ENCODE measurements around the gene SLC19A1.

SLC19A1 gene

GRCh38 chr21:45488931-45489721 lies 53.1 kb downstream of the SLC19A1 start:
- DNase-seq = no peak

GRCh38 chr21:45487891-45488600 lies 54.2 kb downstream of the SLC19A1 start:
- DNase-seq = no peak

- no peak for DNase-seq
Observed at GRCh38 chr21:45487161-45487806, 55.0 kb downstream of the SLC19A1 start.

DNA sequence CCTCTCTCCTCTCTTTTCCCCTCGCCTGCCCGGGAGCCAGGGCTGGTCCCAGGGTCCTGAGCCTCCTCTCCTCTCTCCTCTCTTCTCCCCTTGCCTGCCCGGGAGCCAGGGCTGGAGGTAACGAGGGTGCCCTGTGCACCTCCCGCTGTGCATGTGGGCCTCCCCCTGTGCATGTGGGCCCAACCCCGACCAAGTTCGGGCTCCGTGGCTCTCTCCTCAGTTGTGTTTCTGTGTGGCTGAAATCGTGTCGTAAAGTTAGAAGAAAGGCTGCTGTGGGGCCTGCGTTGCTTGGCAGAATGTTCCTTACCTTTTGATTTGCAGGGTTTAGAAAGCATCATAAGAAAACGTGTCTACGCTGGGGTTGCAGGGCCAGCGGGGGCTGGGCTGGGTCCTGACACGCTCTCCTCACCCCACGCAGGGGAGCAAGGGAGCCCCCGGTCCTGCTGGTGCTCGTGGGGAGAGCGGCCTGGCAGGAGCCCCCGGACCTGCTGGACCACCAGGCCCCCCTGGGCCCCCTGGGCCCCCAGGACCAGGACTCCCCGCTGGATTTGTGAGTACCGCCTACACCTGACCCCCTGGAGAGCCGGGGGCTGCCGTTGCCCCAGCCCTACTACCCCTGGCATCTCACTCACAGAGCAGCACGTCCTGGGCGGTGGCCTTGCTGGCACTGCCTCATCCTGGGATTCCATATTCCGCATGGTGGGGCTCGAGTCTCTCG lies 55.6 kb downstream of the SLC19A1 start:
- no peak for DNase-seq

GRCh38 chr21:45485686-45486442 lies 56.4 kb downstream of the SLC19A1 start:
- no peak for DNase-seq

GRCh38 chr21:45484318-45484717 lies 57.9 kb downstream of the SLC19A1 start:
- no peak for DNase-seq

DNA sequence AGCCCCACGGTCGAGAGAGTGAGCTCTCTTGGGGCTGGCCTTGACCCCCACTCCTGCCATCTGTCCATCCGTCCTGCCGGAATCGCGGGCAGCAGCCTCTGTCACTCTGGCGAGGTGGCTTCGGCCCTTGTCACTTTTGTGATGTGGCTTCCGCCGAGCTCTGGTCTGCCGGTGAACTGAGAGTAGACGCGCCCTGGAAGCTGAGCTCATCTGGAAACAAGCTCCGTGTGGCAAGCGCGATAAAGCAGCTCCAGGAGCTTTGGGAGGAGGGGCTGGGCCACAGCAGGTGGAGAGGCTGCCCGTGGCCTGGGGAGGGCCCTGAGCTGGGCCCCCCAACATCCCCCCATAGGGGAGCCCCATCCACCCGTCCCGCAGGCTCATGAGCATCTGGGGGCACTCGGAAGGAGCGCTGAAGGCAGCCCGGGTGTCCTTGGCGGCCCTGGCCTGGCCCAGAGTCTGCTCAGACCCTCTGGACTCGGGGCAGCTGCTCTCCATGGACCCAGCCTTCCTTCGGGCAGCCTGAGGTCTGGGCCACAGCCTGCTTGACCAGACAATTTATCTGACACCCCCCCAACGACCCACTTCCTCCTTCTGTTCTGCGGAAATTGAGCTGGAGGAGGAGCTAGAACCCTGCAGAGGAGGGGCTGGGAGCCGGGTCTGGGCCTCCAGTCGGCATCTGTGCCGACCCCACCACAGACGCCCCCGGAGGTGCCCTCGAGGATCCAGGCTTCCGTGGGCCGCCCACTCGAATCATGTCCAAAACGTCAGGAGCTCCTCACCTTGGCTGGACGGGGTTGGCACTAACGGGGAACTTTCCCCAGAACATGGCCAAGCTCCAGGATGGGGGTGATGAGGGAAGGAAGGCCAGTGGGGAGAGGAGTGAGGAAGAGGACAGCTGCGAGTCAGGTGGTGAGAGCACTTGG lies 59.1 kb downstream of the SLC19A1 start:
- peak; percentile 60 for DNase-seq

DNA sequence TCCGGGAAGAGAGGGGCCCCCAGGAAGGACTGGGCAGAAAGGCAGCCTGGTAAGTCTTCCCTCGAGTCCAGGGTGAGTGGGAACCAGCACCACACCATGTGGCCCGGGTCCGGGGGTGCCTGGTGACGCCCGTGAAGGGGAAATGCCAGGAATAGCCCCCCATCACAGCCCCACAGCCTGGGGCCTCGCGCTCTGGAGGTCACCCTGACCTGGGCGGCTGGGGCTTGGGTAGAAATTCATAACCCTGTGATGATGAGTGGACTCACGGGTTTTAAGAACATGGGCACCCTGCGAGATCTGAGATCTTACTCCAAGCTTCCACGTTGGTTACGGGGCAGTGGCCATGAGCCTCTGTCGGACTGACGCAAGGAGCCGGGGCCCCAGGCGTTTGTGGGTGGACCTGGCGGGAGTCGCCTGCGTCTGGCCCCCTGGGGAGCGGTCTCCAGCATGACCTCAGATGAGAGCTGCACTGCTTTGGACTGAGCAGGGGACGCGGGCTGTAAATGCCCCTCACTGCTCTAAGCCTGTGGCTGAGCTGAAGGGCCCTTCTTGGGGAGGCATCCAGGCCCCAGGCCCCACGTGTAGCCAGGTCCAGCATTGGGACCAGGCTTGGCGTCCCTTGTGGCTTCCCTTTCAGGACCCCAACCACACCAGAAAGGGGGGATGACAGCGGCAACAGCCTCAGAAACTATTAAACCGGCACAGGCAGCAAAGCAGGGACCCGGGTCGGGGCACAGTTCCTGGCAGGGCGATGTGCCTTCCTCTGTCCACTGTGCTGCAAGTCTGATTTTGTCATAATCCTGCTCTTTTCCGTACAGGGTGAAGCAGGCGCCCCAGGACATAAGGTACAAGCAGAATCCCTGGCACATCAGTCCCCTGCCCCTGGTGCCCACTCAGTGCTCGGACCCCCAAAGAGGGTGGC lies 60.0 kb downstream of the SLC19A1 start:
- DNase-seq = no peak

DNA sequence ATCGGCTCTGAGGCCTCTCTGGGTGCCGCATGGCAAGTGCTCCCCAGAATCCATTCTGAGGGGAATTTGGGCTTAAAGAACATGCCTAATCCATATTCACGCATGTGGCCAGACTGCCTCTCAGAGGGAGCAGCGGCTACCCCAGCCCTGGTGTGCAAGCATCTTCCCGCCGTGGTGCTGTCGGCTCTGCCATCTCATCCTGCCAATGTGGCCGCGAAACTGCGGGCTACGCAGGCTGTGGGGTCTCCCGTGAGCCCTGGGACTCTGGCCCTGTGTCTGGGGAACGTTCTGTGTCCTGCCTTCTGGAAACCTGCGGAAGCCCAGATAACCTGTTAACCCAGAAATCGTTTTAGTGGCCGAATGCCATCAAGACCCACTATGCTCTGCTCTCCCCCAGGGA lies 60.7 kb downstream of the SLC19A1 start:
- no peak for DNase-seq

DNA sequence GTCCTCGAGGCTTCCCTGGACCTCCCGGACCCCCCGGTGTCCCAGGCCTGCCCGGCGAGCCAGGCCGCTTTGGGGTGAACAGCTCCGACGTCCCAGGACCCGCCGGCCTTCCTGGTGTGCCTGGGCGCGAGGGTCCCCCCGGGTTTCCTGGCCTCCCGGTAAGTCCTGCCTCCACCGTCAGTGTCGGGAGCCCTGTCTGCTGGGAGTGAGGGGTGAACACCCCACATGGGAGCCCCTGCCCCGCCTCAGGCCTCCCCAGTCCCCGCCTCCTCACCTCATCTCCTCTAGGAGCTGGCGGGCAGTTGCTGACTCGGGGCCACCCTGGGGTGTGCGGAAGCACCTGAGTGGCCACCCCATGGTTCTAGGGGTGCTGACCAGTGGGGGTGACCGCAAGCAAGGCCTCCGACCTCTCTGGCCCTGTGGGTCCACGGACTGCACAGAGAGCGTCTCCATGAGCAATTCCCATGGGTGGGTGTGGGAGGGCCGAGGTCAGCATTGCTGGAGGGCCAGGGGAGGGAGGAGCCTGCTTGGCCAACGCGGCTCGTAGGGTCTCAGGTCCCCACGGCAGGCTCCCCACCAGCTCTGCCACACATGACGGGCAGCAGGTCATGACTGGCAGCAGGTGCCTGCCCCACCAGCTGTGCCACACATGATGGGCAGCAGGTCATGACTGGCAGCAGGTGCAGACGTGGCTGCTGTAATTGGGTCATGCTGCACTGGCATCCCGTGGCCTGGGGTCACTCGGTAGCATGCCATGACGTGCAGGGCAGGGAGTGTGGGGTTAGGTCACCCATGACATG lies 61.3 kb downstream of the SLC19A1 start:
- no peak for DNase-seq

GRCh38 chr21:45479691-45480675 lies 62.3 kb downstream of the SLC19A1 start:
- peak; percentile 40 for DNase-seq

DNA sequence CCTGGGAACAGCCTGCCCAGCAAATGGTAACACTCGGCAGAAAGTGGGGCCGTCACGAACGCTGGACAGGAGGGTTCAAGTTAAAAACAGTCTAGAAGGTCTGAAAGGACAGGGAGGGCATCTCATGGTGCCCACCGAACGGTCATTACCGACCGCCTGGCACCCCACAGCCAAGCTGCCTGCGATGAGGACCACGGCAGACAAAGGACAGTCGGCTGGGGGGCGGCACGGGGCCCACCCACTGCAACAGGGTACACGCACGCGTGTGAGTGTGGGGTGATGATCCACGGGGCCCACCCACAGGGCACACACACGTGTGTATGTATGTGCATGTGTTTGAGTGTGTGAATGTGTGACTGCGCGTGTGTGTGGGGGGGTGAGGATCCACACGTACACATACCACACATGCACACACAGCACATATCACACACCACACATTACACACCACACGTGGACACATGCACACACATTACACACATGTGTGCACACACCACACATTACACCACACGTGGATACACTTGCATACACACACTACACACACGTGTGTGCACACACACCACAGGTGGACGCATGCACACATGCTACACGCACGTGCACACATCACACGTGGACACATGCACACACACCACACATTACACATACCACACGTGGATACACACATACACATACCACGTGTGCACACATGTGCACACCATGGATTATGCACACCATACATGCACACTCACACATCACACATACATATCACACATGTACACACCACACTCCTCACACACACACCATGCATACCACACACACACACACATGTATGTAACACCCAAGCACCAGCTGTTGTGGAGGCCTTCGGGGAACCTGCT lies 63.2 kb downstream of the SLC19A1 start:
- no peak for DNase-seq

GRCh38 chr21:45478115-45478801 lies 64.0 kb downstream of the SLC19A1 start:
- DNase-seq = peak; percentile 87

DNA sequence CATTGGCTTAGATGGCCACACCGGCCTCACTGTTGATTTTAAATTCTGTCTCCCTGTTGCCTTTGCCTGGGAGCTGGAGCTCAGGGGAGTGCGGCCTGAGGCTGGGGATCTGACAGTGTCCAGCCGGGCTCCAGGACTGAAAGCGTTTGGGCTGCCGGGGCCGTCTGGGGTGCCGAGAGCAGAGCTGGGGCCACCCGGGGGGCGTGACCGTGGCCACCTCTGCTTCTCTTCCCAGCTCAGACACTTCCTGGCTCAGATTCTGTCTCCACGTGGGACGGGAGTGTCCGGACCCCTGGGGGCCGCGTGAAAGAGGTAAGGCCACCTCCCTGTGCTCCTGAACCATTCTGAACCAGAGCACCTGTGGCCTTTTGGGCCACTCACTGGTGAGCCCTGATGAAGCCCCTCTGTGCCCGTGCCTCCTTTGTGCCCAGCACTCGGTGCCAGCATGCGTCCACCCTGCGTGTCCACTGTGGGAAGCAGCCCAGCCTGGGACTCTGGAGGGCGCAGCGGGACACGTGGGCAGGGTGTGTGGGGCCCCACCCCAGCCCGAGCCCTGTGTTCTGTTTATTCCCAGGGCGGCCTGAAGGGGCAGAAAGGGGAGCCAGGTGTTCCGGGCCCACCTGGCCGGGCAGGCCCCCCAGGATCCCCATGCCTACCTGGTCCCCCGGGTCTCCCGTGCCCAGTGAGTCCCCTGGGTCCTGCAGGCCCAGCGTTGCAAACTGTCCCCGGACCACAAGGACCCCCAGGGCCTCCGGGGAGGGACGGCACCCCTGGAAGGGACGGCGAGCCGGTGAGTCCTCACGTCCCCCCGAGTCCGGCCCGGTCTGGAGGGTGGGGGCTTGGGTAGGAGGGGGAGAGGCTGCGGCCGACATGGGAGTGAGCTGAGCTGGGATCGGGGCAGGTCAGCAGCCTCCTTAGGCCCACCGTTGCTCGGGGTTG lies 64.8 kb downstream of the SLC19A1 start:
- no peak for DNase-seq

DNA sequence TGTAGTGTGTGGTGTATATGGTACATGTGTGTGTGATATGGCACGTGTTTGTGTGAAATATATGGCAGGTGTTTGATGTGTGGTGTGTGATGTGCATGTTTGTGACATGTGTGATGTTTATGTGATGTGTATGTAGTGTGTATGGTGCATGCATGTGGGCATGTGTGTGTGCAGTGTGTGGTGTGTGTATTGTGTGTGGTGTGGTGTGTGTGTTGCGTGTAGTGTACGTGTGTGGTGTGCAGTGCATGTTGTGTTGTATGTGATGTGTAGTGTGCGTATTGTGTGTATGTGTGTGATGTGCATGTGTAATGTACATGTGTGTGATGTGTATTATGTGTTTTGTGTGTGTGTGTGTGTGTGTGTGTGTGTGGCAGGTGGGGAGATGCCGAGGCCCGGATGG lies 65.7 kb downstream of the SLC19A1 start:
- DNase-seq = no peak

Measured in CD4-positive, alpha-beta T cell treated with Interleukin-6 for 4 hours (primary cell).